GM18511 (cell line): Measurements from ENCODE around the gene KCNT2.
"Not testable (repeated sequence)": the region's sequence is repeated elsewhere in the genome, so short reads cannot be mapped to it uniquely, and the experiment has no call there.

Source experiments
- ATAC-seq: cut with Tn5 transposase; IDR thresholded peaks from one replicate; pipeline ENCODE4 v1.9.1; 2021; ENCODE audit warnings: mild to moderate bottlenecking, moderate library complexity; ENCODE audit not compliant: unreplicated experiment

KCNT2 gene

DNA sequence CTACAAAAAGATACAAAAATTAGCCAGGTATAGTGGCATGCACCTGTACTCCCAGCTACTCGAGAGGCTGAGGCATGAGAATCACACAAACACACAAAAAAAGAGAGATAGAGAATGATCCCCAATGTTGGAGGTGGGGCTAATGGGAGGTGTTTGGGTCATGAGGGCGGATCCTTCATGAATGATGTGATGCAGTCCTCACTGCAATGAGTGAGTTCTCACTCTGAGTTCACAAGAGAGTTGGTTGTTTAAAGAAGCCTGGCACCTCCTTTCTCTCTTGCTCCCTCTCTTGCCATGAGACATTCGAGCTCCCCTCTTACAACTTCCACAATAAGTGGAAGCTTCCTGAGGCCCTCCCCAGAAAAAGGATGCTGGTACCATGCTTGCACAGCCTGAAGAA, 17.3 kb downstream of the KCNT2 start:
- ATAC-seq: no peak

DNA sequence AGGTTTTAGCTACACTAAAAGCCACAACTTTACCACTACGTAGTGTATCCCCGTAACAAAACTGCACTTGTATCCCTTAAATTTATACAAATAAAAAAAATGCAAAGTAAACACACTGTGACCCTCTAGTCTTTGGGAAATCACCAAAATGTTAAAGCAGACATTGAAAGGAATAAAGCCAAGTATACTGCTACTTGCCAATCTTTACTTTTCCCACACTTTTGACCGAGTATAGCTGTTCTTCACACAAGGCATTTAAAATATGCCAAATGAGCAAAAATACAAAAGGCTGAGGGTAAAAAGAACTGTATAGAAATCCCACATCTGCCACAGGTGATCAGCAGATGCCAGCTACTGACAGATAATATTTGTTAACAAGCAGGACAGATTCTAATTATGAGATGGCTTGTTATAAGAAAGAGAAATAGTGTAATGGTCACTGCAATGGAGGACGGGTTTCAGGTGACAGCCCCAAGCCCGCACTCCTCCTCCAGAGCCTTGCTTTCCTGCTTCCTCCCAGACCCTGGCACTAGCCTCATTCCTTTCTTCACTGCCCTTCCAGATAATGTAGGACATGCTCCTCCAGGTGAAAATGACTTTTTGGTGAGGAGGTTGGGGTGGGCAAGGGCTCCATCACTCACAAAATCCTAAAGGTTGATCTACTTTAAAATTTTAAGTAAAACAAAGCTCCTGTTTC, 18.1 kb downstream of the KCNT2 start:
- ATAC-seq: no peak

DNA sequence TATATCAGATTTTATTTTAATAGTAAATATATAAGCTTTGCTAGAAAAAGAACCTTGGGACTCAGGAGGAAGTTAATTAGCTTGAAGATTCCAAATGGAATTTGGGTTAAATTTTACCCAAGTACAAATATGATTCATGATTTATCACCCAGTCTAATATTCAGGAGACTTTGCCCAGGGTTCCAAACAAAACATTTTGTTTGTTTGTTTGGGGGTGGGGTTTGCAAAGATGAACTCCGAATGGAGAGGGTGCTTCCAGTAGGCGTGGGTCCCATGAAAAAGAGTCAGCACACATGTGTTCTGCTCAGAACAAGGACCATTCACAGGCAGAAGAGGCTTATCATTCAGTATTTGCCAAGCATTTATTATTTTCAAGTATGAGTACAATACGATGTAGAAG, 23.5 kb downstream of the KCNT2 start:
- ATAC-seq: no peak

DNA sequence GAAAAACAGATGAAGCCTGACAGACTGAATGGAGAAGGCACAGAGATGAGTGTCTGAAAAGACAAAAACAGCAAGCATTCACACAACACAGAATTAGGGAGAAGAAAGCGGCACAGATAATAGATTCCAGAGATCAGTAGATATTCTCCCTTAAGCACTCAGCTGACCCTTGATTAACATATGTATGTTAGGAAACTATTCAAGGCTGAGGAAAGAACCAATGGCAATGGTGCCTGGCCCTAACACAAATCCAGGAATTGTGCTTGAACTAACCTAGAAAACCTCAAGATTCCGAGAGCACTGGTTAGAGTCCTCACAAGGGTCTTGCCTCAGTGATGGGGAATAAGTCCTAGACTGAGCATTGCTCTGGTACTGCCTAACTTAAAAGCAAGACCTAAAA, 30.9 kb downstream of the KCNT2 start:
- ATAC-seq: no peak

DNA sequence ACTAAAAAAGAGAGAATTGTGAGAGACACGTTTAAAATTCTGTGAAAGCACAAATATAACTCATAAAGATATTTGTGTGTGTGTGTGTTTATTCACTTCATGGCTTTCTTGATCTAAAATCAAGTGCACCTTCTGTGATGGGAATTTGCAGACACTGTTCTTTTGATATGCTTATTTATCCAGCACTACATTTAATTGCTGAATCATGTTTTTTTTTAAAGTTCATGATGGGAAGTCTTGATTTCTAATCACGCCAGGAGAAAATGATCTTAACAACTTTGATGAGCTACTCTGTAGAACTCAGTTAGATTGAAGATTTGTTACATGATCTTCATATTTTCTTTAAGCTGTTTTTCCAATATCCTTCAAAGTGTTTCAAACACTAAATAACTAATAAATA, 35.0 kb downstream of the KCNT2 start:
- no peak for ATAC-seq

DNA sequence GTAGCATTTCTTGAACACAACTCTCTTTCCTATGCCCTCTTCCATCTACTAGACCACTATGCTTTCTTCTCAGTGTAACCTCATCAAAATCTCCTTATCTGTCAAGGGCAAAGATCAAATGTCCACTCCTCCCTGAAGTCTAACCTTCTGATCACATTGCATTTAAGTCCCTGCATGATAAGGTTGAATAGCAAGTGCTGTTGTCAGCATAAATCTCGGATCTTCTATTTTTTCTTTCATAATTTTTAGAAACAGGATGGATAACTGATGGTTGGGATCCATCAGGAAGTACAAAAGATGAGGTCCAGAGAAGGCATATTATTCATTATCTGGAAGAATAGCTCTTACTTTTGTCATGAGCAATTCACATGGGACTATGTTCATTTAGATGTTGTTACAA, 41.0 kb downstream of the KCNT2 start:
- ATAC-seq: no peak

DNA sequence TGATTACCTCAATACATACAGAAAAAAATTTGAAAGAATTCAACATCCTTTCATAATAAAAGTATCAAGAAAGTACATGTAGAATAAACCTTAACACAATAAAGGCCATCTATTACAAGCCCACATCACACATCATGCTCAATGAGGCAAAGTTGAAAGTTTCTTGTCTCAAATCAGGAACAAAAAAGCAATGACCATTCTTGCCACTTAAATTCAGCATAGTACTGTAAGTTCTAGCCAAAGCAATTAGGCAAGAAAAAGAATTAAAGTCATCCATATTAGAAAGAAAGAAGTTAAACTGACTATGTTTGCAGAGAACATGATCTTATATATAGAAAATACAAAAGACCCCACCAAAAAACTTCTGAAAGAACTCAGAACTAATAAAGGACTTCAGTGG, 44.5 kb downstream of the KCNT2 start:
- ATAC-seq: no peak

DNA sequence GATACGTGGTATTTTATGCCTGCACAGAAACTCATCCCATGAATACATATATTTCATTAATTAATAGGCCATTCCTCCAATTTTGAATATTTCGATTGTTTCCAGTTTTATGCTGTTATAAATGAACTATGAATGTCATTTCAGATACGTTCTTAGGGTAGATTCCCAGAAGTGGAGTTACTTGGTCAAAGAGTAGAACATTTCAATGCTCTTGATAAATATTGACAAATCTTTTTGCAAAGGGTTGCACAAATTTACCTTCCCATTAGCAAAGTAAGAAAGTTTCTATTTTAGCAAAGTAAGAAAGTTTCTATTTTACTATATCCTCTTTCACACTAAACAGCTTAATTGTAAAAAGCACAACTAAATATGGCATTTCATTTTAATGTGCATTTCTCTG, 48.9 kb downstream of the KCNT2 start:
- ATAC-seq: no peak

DNA sequence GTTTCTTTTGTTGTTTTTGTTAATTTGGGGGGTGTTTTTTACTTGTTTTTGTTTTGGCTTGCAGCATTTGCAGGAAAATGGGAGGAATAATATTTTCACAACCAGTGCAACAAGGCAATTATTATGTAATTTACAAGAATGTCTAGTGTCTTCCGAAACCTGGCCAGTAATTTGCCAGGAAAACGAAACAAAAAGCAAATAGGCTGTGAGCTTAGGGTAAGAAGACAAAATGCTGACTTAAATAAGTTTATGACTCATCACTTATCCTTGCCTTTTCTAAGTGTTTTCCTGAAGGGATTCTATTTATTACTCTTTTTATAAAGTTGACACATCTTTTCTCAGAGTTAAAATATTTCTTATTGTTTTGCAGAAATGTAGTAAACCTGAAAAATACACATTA, 49.8 kb downstream of the KCNT2 start:
- ATAC-seq: peak; percentile 83

DNA sequence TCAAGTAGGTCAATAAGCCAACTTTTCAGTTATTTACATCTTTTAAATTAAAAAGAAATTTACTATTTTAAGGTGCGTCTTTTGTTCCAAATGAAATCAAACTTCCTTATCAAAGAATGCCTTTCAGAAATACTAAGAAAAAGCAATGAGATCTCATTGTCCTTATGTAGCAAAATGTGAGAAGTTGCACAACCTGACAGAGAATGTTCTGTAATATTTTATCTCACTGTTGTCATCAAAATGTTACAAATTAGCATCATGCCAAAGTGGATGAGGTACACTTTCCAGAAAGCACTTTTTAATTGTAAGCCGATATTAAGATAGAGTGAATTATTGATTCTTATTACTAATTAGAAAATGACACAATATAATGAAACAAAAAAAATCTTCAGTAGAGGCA, 50.4 kb downstream of the KCNT2 start:
- ATAC-seq: no peak

DNA sequence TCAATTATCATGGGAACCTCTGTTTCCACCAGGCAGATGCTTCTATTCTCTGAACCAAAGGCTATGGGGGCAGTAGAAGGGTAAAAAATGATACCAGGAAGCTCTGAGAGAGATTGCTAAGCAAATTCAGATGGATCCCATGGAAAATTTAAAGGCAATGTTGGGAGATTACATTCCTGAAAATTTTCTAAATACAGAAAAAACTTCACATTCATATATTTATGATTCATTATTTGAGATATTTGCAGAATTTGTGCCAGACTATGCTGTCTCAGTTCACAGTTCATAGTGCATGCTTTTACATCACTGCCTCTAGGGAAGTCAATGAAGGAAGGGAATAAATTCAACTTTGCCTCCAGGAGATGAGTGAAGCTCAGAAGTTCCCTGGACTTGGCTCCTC, 57.5 kb downstream of the KCNT2 start:
- no peak for ATAC-seq

DNA sequence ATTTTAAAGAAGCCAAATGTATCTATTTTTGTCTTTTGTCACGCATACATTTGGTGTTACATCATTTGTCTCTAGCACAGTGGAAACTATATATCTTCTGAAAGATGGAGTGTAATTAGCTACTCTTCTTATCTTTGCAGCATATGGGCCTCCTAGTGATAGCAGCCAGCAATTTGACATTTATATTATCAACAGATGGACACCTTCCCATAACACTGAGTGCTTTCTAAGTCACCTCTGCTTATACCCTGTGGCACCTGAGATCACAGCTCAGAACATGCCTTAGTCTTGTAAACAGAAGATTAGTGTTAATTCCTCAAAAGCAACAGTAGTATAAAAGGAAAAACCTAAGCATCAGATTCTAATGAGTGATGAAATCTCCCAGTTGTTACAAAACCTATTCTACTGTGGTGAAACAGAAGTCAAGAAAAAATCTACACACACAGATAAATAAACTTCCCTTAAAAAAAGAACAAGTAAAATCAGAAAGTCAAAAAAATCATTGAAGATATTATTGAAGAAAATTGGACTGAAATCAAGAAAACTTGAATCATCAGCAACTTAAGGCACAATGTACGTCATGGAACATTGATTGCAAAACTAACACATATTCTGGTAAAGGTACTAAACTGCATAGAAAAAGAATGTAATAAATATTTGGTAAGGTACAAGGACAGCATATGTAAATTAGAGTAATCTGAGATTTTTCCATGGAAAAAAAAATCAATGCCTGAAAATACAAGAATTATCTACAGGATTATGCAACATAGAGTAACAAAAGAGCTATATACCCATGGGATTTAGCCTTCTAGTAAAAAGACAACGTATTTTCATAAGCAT, 61.7 kb downstream of the KCNT2 start:
- no peak for ATAC-seq

DNA sequence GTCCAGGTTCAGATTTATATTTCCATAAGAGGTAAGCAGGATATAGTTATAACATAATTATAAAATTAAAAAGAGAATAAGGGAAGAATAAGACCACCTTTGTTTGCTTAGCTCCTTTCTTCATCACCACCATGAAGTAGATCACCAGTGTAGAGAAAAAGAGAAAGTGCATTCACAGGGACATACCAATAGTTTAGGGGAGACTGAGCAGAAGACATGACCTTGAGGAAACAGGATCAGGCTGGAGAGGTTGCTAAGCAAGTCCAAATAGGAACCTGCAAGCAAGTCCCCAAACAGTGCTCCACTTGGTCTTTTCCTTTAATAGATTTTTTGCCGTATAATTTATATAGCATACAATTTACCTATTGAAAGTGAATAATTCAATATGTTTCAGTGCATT, 63.0 kb downstream of the KCNT2 start:
- no peak for ATAC-seq

DNA sequence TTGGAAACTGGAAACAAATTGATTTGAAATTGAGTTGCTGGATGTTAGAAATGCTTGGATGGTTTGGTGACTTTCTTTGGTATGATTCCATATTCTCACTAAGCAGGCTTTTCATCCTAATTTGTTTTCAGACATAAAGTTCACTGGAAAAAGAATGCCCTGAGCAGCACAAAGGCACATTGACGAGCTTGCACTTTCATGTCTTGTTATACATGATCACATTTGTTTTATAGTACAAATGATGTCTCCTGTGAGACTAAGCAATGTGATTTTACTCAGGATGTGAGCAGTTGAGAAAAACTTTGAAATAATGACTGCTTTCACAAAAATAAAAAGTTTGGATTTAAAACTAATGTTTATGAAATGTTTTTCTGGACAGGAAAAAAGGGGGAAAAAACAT, 63.6 kb downstream of the KCNT2 start:
- no peak for ATAC-seq

DNA sequence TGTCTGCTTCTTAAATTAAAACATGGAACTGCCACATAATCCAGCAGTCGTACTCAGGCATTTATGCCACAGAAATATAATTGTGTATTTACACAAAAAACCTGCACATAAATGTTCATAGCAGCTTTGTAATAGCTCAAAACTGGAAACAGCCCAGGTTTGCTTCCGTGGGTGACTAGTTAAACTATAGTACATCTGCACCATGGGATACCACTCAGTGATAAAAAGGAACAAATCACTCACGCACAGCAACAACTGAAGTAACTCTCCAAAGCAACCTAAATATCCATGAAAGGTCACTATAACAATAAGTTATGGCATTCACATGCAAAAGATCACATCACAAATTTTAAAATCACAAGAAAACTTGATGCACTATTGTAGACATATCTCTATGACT, 64.4 kb downstream of the KCNT2 start:
- ATAC-seq: no peak

DNA sequence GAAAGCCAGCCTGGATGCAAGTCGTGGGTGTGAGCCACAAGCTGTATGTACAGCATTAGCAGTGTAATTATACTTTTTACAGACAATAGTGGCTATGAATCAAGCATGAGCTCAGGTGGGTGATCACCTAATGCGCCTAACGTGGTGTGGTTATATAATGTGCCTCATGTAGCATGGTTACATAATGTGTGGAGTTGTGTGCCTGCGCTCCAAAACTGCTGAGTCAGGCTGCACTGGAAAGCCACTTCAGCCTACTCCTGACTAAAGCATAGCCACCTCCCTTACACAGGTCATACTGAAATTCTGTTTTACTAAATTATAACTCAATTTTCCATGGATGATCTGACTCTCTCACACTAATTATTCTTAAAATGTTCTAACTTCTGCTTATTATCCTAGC, 69.8 kb downstream of the KCNT2 start:
- ATAC-seq: no peak

DNA sequence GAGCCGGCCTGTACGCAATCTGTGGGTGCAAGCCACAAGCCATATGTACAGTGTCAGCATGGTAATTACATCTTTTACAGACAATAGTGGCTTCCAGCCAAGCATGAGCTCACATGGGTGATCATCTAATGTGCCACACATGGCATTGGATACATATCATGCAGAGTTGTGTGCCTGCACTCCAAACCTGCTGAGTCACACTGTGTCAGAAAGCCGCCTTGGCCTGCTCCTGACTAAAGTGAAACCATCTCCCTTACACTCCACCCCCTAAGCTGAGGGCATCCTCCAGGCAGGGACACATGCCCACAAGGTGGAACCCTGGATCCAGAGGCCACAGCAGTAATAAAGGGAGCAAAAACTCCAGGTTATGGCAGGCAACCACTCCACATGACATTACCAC, 72.5 kb downstream of the KCNT2 start:
- ATAC-seq: no peak

DNA sequence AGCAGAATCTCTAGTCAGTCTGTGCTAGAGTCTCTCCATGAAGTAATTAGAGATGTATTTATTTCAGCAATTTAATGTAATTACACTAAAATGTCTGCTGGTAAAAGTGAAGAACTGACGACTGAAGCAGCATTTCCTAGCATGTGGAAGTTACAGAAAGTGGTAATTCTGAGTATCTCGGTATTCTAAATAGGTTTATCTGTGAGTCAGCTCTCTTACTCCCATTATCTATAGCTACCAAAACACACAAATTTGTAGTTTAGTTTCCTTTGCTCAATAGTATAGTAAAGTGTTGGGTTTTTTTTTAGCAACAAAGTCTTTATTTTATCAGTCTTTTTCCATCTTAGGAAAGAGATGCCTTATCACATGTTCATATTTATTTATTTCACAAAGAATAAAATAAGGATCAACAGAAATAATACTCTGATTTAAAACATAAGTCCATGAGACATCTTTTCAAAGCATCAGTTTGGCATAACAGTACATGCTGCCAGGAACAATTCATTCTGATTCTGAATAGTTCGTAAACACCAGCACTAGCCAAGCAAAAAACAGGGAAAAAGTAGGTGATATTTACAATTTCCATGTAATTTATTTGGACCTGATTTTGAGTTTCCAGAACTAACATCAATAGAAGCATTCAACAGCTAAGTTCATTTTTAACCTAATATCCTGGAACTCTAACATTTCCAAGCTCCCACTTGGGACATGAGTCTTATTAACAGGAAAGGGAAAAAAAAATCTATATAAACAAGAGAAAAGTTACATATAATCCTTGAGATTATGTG, 76.3 kb downstream of the KCNT2 start:
- ATAC-seq: no peak

DNA sequence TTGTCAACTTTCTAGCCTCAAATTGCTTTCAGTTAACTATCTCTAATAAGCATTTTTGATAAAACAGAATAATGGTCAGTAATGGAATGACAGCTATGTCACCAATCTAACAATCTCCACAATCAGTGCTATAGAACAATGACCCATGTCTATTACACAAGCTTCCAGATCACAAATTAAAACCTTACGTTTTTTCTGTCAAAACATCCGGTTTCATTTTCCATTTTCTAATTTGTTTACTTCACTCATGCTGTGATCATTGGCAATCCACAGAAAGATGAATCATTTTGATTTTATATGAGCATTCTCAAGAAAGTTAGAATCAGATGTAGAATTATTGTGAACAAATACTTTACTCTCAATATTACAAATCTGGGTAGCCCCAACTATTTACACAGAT, 80.3 kb downstream of the KCNT2 start:
- ATAC-seq: no peak

DNA sequence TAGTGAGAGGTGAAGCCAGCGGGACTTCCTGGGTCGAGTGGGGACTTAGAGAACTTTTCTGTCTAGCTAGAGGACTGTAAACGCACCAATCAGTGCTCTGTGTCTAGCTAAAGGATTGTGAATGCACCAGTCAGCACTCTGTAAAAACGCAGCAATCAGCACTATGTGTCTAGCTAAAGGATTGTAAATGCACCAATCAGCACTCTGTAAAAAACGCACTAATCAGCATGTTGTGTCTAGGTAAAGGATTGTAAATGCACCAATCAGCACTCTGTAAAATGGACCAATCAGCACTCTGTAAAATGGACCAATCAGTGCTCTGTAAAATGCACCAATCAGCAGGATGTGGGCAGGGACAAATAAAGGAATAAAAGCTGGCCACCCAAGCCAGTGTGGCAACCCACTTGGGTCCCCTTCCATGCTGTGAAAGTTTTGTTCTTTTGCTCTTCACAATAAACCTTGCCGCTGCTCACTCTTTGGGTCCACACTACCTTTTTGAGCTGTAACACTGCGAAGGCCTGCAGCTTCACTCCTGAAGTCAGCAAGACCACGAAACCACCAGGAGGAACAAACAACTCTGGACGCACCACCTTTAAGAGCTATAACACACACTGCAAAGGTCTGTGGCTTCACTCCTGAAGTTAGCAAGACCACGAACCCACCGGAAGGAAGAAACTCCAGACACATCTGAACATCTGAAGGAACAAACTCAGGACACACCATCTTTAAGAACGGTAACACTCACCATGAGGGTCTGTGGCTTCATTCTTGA, 85.5 kb downstream of the KCNT2 start:
- ATAC-seq: not testable (repeated sequence)

DNA sequence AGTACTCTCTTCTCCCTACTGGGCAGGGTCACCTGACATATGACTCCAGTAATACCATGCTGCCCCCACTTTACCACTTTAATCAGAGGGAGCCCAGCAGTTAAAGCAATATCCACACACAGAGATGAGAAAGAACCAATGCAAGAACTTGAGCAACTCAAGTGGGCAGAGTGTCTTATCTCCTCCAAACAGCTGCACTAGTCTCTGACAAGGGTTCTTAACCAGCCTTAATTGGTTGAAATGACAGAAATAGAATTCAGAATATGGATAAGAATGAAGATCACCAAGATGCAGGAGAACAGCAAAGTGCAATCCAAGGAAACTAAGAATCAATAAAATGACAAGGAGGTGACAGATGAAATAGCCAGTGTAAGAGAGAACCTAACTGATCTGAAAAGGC, 91.0 kb downstream of the KCNT2 start:
- ATAC-seq: no peak
